ENCODE data around the gene UBE4B.

DNA sequence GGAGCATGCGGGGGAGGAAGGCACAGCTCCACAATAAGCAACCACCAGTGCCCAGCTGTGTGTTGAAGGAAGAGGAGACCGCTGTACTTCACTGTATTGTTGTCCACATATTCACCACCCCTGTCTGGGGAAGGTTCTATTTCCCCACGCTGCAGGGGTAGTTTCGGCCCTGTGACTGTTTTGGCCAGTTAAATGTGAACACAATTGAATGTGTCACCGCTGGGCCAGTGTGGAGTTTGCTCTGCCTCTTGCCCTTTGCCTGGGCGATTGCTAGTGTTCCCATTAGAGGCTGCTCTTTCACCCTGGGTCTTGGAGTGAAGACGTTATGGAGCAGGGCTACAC is 32.6 kb downstream of the UBE4B start:
- TF ChIP-seq, protein P1, sequence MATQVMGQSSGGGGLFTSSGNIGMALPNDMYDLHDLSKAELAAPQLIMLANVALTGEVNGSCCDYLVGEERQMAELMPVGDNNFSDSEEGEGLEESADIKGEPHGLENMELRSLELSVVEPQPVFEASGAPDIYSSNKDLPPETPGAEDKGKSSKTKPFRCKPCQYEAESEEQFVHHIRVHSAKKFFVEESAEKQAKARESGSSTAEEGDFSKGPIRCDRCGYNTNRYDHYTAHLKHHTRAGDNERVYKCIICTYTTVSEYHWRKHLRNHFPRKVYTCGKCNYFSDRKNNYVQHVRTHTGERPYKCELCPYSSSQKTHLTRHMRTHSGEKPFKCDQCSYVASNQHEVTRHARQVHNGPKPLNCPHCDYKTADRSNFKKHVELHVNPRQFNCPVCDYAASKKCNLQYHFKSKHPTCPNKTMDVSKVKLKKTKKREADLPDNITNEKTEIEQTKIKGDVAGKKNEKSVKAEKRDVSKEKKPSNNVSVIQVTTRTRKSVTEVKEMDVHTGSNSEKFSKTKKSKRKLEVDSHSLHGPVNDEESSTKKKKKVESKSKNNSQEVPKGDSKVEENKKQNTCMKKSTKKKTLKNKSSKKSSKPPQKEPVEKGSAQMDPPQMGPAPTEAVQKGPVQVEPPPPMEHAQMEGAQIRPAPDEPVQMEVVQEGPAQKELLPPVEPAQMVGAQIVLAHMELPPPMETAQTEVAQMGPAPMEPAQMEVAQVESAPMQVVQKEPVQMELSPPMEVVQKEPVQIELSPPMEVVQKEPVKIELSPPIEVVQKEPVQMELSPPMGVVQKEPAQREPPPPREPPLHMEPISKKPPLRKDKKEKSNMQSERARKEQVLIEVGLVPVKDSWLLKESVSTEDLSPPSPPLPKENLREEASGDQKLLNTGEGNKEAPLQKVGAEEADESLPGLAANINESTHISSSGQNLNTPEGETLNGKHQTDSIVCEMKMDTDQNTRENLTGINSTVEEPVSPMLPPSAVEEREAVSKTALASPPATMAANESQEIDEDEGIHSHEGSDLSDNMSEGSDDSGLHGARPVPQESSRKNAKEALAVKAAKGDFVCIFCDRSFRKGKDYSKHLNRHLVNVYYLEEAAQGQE (IDR thresholded peaks at IDR 0.05) = no peak
- TF ChIP-seq, protein P2, sequence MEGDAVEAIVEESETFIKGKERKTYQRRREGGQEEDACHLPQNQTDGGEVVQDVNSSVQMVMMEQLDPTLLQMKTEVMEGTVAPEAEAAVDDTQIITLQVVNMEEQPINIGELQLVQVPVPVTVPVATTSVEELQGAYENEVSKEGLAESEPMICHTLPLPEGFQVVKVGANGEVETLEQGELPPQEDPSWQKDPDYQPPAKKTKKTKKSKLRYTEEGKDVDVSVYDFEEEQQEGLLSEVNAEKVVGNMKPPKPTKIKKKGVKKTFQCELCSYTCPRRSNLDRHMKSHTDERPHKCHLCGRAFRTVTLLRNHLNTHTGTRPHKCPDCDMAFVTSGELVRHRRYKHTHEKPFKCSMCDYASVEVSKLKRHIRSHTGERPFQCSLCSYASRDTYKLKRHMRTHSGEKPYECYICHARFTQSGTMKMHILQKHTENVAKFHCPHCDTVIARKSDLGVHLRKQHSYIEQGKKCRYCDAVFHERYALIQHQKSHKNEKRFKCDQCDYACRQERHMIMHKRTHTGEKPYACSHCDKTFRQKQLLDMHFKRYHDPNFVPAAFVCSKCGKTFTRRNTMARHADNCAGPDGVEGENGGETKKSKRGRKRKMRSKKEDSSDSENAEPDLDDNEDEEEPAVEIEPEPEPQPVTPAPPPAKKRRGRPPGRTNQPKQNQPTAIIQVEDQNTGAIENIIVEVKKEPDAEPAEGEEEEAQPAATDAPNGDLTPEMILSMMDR (IDR thresholded peaks at IDR 0.05; ENCODE audit: low read depth, low read length, missing input control) = no peak
- TF ChIP-seq TAF1 (conservative IDR thresholded peaks at IDR 0.05) (no peak), EGR1 (IDR thresholded peaks at IDR 0.05; ENCODE audit: low read depth in 2 of 2) (peak; percentile 25 to 55), YY1 (IDR thresholded peaks at IDR 0.05) (peak; percentile 75), RAD21 (IDR thresholded peaks at IDR 0.05) (peak; percentile 30 to 43), JUND (IDR thresholded peaks at IDR 0.05) (peak; percentile 60 to 87), RXRA (IDR thresholded peaks at IDR 0.05) (peak; percentile 41 to 85)
